Measurements from ENCODE around the gene PDE4B.

DNA sequence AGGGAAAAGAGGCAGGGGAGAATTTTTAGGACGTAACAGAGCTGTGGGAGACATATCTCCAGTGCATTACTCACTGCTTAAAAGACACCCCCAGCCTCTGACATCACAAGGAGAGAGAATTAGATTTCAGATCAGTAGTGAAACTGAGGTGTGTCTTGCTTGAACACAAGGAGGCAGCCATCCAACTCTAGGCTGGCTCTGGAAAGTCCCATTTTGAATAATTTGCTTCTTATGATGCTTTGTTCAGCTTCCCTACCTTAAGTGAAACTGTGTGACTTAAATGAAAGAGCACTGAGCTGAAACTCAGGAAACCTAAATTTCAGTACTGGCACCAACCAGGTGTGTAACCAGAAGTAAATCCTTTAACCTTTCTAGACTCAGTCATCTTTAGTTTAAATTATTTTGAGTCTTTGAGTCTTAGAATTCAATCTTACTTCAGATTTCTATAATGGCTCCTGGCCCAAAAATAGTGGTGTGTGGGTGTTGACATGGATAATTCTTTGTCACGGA lies 489.7 kb downstream of the PDE4B start:
- no peak for TF ChIP-seq CTCF (IDR thresholded peaks at IDR 0.05)
- no peak for TF ChIP-seq POLR2AphosphoS5 (IDR thresholded peaks at IDR 0.05; ENCODE audit: insufficient read depth in 1 of 2, low read depth in 1 of 2)
- TF ChIP-seq POLR2A (IDR thresholded peaks at IDR 0.05), result no peak

All from vagina (tissue), 2 donors.